ENCODE measurements around the gene GOLGB1. TPM values are rescaled to one million over a fixed set of nuclear protein-coding genes. Genes with fewer than 3 reads are reported as not detected.
"Not testable (repeated sequence)": the region's sequence is repeated elsewhere in the genome, so short reads cannot be mapped to it uniquely, and the experiment has no call there.

Gene GOLGB1
- 33.2 and 34.5 TPM in 2 replicates for total RNA-seq

DNA sequence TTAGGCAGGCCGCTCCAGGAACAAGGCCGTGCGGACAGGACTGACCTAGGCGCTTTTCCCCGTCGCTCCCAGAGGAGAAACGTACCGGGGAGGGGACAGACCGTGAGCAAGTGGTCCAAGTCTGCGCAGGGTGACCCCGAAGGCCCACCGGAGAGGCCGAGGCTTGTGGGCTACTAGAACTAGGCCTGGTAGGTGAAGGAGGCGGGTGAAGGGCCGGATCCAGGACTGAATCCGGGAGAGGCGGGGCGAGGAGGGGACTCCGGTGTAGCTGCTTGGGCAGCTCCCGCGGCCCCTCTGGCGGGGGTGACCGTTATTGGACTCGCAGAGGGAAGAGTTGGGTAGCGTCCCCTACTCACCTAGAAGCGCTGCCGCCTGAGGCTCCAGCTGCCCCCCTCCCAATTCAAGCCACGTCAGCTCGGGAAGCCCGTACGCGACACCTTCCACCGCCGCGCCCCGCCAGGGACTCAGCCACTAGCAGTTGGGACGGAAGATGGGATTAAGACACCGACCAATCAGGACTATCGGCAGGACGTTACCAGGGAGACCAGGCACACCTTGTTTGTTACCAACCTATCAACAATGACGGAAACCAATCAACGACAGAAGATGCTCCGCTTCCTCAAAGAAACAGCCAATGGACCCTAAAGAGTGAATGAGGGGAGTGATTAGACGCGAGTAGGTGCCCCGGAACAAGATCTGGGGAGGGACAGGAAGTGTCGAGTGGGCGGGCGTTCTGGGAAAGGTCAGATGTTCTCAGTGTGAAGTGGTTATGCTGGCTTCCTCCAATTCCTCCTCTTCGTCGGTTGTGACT, at the start of gene GOLGB1:
Gene GOLGB1, minus strand, starts transcription at position 466 of the 811 bp plus-strand sequence. CDS start 18,770 bp downstream, outside the sequence.
- intact Hi-C loops (cut with micrococcal nuclease), result loop anchor here (1.0 to 5.0 kb wide), 11 partner anchors 14 to 1657 kb away; partner anchors contain the start of genes EAF2, FAM162A, GSK3B and HCLS1

GRCh38 chr3:121796970-121797369, 47.4 kb upstream of the GOLGB1 start:
- intact Hi-C loops (cut with micrococcal nuclease), result no loop called here

DNA sequence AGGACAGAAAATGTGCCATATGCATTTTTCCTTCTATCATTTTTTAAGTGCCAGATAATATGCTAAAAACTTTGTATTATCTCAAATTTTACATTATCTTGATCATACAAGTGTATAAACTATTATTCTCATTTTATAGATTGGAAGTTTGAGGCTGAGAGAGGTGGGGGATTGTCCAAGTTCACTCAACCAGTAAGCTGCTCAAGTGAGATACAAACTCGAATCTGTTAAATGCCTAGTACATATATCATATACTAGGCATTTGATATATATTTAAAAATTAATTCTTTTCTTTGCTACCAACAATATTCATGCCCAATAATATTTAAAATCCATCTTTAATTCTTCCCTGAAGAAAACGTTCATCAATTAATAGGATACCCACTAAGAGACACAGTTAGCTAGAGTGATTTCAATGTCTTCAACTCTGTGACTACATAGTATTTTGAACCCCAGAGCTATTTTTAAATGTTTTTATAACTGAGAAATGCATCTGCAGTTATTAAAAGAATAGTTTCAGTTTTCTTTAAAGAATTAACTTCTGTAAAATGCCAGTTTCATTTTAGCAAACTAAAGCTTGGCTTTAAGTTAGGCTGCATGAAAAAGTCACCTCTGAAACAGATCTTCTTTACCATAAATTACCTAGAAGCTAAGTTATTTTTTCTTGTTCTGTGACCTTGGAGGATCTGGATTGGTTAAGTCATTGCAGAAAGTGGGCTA, 44.9 kb upstream of the GOLGB1 start:
- intact Hi-C loops (cut with micrococcal nuclease), result no loop called here

- intact Hi-C loops (cut with micrococcal nuclease), result no loop called here
Measured at GRCh38 chr3:121793078-121793477, 43.5 kb upstream of the GOLGB1 start.

GRCh38 chr3:121786485-121786884, 36.9 kb upstream of the GOLGB1 start:
- intact Hi-C loops (cut with micrococcal nuclease), result no loop called here

GRCh38 chr3:121782784-121783183, 33.2 kb upstream of the GOLGB1 start:
- intact Hi-C loops (cut with micrococcal nuclease), result not testable (repeated sequence)

DNA sequence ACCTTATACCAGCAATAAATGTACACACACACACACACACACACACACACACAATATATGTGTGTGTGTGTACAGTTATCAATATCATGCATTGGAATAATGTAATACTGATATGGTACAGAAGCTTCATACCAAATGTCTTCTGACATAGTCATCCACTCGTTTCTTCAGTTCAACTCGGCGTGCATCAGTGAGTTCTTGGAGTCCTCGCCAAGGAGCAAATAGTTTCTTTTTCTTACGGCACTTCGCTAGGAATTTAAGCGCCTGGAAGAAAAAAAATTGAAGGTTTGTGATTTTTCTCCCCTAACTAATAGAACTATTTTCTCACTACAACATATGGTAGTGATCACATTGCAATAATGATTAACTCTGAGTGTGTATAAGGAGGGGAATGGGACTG, 32.1 kb upstream of the GOLGB1 start:
- intact Hi-C loops (cut with micrococcal nuclease), result no loop called here

GRCh38 chr3:121775095-121775494, 25.6 kb upstream of the GOLGB1 start:
- intact Hi-C loops (cut with micrococcal nuclease), result not testable (repeated sequence)

GRCh38 chr3:121769246-121769645, 19.7 kb upstream of the GOLGB1 start:
- intact Hi-C loops (cut with micrococcal nuclease), result no loop called here

DNA sequence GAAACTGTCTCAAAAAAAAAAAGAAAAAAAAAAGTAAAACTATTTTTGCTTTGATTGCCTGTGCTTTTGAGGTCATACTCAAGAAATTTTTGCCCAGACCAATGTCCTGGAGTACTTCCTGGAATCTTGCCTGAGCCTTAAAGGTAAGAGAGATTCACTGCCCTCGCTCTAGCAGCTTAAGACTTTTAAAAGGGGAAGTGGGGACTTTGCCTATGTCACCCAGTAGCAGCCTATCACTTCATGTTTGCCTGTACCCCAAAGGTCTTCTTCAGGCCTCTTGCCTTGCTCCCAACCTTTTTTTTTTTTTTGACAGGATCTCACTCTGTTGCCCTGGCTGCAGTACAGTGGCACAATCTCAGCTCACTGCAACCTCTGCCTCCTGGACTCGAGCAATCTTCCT, 18.9 kb upstream of the GOLGB1 start:
- intact Hi-C loops (cut with micrococcal nuclease), result no loop called here

DNA sequence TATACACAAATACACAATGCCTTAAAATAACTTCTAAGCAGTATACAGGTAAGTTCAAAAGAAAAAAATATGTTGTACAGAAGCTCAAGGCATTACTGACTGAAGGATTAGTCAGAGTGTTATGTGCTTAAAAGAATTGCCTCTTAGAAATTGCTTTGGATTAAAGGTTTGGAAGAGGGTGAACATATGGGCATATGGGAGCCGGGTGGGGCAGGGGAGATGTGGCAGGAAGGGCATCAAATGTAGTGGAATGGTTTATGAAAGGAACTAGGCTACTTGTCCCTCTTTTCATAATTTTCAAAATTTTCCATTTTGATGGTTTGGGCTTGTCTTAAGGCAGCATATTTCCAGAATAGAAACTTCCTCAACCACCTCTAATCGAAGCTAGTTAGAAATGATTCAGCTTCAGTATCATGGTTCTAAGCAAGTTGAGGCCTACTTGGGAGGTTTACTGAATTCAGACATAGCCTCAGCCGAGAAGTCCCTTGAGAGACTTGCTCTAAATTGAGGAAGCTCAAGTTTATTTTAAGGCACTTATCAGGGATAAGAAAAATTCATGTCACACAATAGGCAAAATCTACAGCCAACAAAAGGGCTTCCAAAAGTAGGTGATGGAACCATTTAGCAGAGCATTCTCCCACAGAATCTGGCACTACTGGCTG, 10.1 kb upstream of the GOLGB1 start:
- intact Hi-C loops (cut with micrococcal nuclease), result no loop called here

DNA sequence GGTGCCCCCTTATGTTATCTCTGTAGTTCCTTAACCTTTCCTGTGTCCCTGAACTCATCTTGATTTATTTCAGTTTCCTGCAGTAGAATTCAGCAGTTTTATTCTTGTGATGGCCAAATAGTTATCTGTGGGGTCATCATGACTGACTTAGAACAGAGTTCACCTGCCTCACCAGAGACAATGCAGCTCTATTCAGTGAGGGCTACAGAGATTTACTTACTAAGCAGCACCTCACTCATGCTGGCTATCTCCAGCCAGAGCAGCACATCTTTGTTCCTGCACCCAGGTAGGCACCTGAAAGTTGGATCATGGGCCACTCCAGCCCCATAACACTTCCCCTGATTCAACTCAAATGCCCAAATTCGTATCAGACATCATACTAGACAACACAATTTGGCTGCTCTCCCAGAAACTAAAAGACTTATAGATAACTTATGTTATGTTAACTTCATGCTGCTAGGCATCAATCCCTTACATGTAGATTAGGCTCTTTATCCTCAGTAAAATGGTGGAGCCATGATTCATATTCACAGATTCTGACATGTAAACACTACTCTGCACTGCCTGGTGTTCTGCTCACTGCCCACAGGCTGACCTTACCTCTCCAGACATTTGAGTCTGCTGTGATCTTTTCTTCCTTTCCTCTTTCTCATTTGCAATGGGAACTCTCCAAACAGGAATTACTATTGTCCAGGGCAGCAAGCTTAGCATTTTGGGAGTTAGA, 9.3 kb upstream of the GOLGB1 start:
- intact Hi-C loops (cut with micrococcal nuclease), result no loop called here

- intact Hi-C loops (cut with micrococcal nuclease), result no loop called here
Measured at GRCh38 chr3:121757812-121758545, 8.4 kb upstream of the GOLGB1 start.

DNA sequence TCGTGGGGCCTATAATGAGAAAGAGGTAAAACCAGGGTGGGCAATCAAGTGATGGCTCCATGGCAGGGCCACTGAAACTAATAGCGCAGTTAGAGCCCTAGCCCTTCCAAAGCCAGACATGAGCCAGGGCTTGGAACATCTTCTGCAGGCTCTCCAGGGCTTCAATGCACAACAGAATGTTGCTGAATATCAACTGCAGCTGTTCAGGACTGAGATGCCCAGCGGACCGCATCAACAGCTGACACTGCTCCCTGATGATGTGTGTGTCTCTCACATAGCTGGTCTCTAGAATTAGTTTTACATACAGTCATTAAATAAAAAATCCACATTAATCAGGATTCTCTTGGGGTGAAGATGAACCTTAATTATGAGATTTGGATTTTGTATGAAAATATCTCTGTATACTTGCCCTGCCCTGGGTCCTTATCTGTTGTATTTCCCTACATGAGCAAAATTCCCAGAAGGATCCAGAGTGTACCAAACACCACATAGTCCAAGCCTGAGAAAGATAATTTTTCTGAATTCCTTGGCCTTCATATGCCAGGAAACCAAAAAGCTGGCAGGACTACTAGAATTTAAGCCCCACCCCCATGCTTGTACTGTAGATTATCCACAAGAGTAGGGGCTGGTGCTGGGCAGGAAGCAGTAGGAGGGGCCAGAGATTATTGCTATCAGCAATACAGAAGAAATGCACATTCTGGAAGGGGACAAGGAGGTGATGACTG, 7.7 kb upstream of the GOLGB1 start:
- intact Hi-C loops (cut with micrococcal nuclease), result no loop called here

DNA sequence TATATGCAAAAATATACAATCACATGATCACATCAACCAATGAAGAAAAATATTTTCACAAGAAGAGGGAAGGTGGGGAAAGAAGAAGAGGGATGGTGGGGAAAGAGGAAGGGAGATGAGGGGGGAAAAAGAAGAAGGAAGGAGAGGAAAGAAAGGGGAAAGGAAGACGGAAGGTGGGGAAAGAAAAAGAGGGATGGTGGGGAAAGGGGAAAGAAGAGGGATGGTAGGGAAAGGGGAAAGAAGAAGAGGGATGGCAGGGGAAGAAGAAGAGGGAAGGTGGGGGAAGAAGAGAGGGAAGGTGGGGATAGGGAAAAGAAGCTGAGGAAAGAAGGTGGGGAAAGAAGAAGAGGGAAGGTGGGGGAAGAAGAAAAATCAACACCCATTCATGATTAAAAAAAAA, 3.2 kb upstream of the GOLGB1 start:
- intact Hi-C loops (cut with micrococcal nuclease), result no loop called here

- intact Hi-C loops (cut with micrococcal nuclease), result no loop called here
Measured at GRCh38 chr3:121752261-121752660, 2.7 kb upstream of the GOLGB1 start.

GRCh38 chr3:121750087-121750415, 510 bp upstream of the GOLGB1 start:
- intact Hi-C loops (cut with micrococcal nuclease), result no loop called here

GRCh38 chr3:121748680-121749275, 763 bp downstream of the GOLGB1 start:
- intact Hi-C loops (cut with micrococcal nuclease), result loop anchor here (1.0 to 5.0 kb wide), 11 partner anchors 13 to 1656 kb away; partner anchors contain the start of genes EAF2, FAM162A, GSK3B and HCLS1

- intact Hi-C loops (cut with micrococcal nuclease), result loop anchor here (5.0 kb wide), 3 partner anchors 329 to 1656 kb away; partner anchors contain the start of genes GSK3B and NDUFB4
Measured at GRCh38 chr3:121747976-121748375, 1.6 kb downstream of the GOLGB1 start.

Data from T-helper 2 cell treated with Interferon-gamma antibody and Interleukin-4, amounts not matched to agents 100 ng/mL and 5 ng/mL, for 36 hours (primary cell).